ENCODE results near the gene SIGLEC9. TPM values are rescaled to one million over a fixed set of nuclear protein-coding genes. Genes with fewer than 3 reads are reported as not detected.

Gene SIGLEC9
- 0.17 TPM in 1 of 5 replicates, not detected in the others for total RNA-seq (2022; extraction: Qiagen RNA extraction)

DNA sequence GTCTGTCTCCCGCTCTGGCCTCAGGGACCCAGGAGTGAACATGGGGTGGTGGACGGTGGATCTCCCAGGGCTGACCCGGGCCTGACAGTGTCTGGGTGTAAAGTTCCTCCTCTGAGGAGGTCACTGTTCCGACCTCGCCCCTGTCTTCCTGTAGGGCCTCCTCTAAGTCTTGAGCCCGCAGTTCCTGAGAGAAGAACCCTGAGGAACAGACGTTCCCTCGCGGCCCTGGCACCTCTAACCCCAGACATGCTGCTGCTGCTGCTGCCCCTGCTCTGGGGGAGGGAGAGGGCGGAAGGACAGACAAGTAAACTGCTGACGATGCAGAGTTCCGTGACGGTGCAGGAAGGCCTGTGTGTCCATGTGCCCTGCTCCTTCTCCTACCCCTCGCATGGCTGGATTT lies at the start of gene SIGLEC9:
Gene SIGLEC9, plus strand, starts transcription at position 178 of the 400 bp plus-strand sequence. Its CDS starts 69 bp downstream, at position 247.

DNA sequence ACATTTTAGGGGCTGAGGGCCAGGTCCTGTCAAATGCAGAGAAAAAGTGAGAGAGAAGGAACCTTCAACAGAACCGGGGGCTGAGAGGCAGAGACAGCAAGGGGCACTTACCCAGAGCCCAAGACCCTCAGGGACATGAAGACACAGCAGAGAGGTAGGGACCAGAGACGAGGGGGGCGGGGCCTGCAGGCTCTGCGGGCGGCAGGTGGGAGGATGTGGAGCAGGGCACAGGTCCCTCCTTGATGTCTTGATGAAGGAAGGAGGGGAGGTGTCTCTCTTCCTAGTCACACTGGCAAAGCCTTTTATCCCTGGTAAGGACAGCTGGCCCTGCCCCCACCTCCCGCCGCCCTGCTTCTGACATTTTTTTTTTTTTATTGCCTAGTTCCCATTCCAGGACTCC lies 42.1 kb upstream of the SIGLEC9 start, which contains the start of gene KLK14:
Gene KLK14, minus strand, starts transcription at position 277 of the 400 bp plus-strand sequence. Its CDS starts 273 bp downstream, at position 4.

DNA sequence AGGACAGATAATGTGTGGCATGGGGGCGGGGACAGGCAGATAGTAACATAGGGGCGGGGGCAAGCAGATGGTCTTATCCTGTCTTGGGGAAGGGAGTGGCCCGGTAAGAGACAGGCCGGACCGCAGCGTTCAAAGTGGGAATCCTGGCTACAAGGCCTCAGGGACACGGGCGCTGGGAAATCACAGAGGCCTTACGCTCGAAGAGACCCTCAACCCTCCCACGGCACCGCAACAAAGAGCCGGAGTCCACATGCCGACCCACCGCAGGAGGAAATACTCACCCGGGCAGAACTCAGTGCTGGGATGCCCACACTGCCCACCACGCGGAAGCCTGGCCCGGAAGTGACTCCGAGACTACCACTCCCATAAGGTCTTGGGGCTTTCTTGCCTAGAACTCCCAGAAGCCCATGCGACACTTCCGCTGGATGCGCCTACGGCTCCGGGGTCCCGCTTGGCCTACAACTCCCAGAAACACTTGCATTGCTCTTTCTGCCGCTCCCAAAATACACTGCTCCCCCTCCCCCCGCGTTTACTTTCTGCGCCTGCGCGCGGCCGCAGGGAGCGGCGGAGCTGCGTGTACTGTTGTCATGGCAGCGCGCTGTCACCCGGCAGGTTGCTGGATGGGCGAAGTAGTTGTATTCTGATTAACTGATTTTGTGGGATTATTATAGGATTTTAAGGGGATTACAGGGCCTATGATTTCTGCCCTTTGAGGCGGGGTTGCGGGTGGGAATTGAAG lies 16.5 kb upstream of the SIGLEC9 start, which contains the start of gene CTU1:
Gene CTU1, minus strand, starts transcription at position 344 of the 739 bp plus-strand sequence. CDS start 3,840 bp downstream, outside the sequence.

DNA sequence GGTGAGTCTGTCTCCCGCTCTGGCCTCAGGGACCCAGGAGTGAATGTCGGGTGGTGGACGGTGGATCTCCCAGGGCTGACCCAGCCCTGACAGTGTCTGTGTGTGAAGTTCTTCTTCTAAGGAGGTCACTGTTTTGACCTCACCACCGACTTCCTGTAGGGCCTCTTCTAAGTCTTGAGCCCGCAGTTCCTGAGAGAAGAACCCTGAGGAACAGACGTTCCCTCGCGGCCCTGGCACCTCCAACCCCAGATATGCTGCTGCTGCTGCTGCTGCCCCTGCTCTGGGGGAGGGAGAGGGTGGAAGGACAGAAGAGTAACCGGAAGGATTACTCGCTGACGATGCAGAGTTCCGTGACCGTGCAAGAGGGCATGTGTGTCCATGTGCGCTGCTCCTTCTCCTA lies 17.4 kb downstream of the SIGLEC9 start, which contains the start of gene SIGLEC7:
Gene SIGLEC7, plus strand, starts transcription at position 183 of the 400 bp plus-strand sequence. Its CDS starts 69 bp downstream, at position 252.

Other genes starting within 250 kb of the SIGLEC9 start
- 0.12 TPM in 1 of 5 replicates, not detected in the others for gene KLK4, start 213.5 kb upstream of the SIGLEC9 start, total RNA-seq (2022; extraction: Qiagen RNA extraction)
- 0.06 TPM in 1 of 5 replicates, not detected in the others for gene KLK5, start 171.9 kb upstream of the SIGLEC9 start, total RNA-seq (2022; extraction: Qiagen RNA extraction)
- gene KLK6, start 155.3 kb upstream of the SIGLEC9 start, total RNA-seq (2022; extraction: Qiagen RNA extraction), result 0.21 to 0.38 TPM (median 0.28 TPM) in 5 replicates
- gene KLK7, start 141.0 kb upstream of the SIGLEC9 start, total RNA-seq (2022; extraction: Qiagen RNA extraction), result 0.17 TPM in 1 of 5 replicates, not detected in the others
- gene KLK8, start 123.3 kb upstream of the SIGLEC9 start, total RNA-seq (2022; extraction: Qiagen RNA extraction), result not detected in 5 replicates
- gene KLK10, start 105.2 kb upstream of the SIGLEC9 start, total RNA-seq (2022; extraction: Qiagen RNA extraction), result 0.09 to 0.52 TPM (median 0.40 TPM) in 5 replicates
- gene KLK11, start 98.3 kb upstream of the SIGLEC9 start, total RNA-seq (2022; extraction: Qiagen RNA extraction), result 0.12 TPM in 1 of 5 replicates, not detected in the others
- not detected in 5 replicates for gene KLK12, start 89.9 kb upstream of the SIGLEC9 start, total RNA-seq (2022; extraction: Qiagen RNA extraction)
- gene KLK13, start 59.8 kb upstream of the SIGLEC9 start, total RNA-seq (2022; extraction: Qiagen RNA extraction), result 0.13 to 0.23 TPM (median 0.15 TPM) in 3 of 5 replicates, not detected in the others
- 0.26 to 0.44 TPM (median 0.36 TPM) in 5 replicates for gene KLK14, start 42.0 kb upstream of the SIGLEC9 start, total RNA-seq (2022; extraction: Qiagen RNA extraction)
- gene CTU1, start 16.5 kb upstream of the SIGLEC9 start, total RNA-seq (2022; extraction: Qiagen RNA extraction), result 5.1 to 14.7 TPM (median 13.8 TPM) in 5 replicates
- not detected in 5 replicates for gene SIGLEC7, start 17.4 kb downstream of the SIGLEC9 start, total RNA-seq (2022; extraction: Qiagen RNA extraction)
- gene CD33, start 100.2 kb downstream of the SIGLEC9 start, total RNA-seq (2022; extraction: Qiagen RNA extraction), result 0.14 to 0.22 TPM in 2 of 5 replicates, not detected in the others
- not detected in 5 replicates for gene SIGLECL1, start 126.2 kb downstream of the SIGLEC9 start, total RNA-seq (2022; extraction: Qiagen RNA extraction)
- 0.03 to 0.14 TPM (median 0.06 TPM) in 3 of 5 replicates, not detected in the others for gene IGLON5, start 186.7 kb downstream of the SIGLEC9 start, total RNA-seq (2022; extraction: Qiagen RNA extraction)
- 11.6 to 16.8 TPM (median 14.1 TPM) in 5 replicates for gene VSIG10L, start 217.2 kb downstream of the SIGLEC9 start, total RNA-seq (2022; extraction: Qiagen RNA extraction)
- gene ETFB, start 241.5 kb downstream of the SIGLEC9 start, total RNA-seq (2022; extraction: Qiagen RNA extraction), result 230 to 256 TPM (median 244 TPM) in 5 replicates
- gene CLDND2, start 244.1 kb downstream of the SIGLEC9 start, total RNA-seq (2022; extraction: Qiagen RNA extraction), result 3.7 to 13.8 TPM (median 12.5 TPM) in 5 replicates
- not detected in 5 replicates for gene NKG7, start 247.7 kb downstream of the SIGLEC9 start, total RNA-seq (2022; extraction: Qiagen RNA extraction)

All from A549 treated with Hydrocortisone at 1 μM for 4 hours (cell line).